Karpas-422 (cell line): ENCODE results near the gene NDUFC1. TPM values are rescaled to one million over a fixed set of nuclear protein-coding genes. Genes with fewer than 3 reads are reported as not detected.
A peak's percentile ranks its signal among the peaks of the same experiment; 100 is the strongest.

Source experiments
- DNase-seq: peaks from one replicate; pipeline ENCODE4 v3.0.0-alpha.2; 2015
- H2AFZ ChIP-seq: fragments of 200-600 bp; sonication (generic); 2 replicates; pipeline ENCODE4 v1.6.1; 2014; ENCODE audit warnings: antibody characterized with exemption, low read length, mixed read lengths
- H3K27ac ChIP-seq: fragments of 200-600 bp; sonication (generic); 2 replicates; pipeline ENCODE4 v1.5.1; 2014; ENCODE audit warnings: mild to moderate bottlenecking, low read length, moderate library complexity
- H3K27me3 ChIP-seq: fragments of 200-600 bp; sonication (generic); 2 replicates; pipeline ENCODE4 v1.6.1; 2014; ENCODE audit warnings: low read length, mixed read lengths
- H3K36me3 ChIP-seq: fragments of 200-600 bp; sonication (generic); 2 replicates; pipeline ENCODE4 v1.6.1; 2014; ENCODE audit warnings: low read length, mixed read lengths; ENCODE audit not compliant: insufficient read depth
- H3K4me1 ChIP-seq: fragments of 200-600 bp; sonication (generic); 2 replicates; pipeline ENCODE4 v1.6.1; 2014; ENCODE audit warnings: mild to moderate bottlenecking, low read length, mixed read lengths
- H3K4me2 ChIP-seq: fragments of 200-600 bp; sonication (generic); 2 replicates; pipeline ENCODE4 v1.6.1; 2014; ENCODE audit warnings: low read length, low read depth, mild to moderate bottlenecking; ENCODE audit not compliant: poor library complexity, severe bottlenecking
- H3K4me3 ChIP-seq: fragments of 200-600 bp; sonication (generic); 2 replicates; pipeline ENCODE4 v1.5.1; 2014; ENCODE audit warnings: mild to moderate bottlenecking, antibody characterized with exemption, low read length, mixed read lengths
- H3K79me2 ChIP-seq: fragments of 200-600 bp; sonication (generic); 2 replicates; pipeline ENCODE4 v1.6.1; 2014; ENCODE audit warnings: mild to moderate bottlenecking, low read length, mixed read lengths
- H3K9ac ChIP-seq: fragments of 200-600 bp; sonication (generic); 2 replicates; pipeline ENCODE4 v1.6.0; 2014; ENCODE audit warnings: low read length
- H3K9me2 ChIP-seq: fragments of 200-600 bp; sonication (generic), shearing (Covaris generic); replicated peaks from 2 replicates; pipeline ENCODE4 v1.6.0; 2014; ENCODE audit warnings: mild to moderate bottlenecking, low read length, moderate library complexity; ENCODE audit not compliant: insufficient read depth
- H3K9me3 ChIP-seq: fragments of 300-700, 200-600 bp; sonication (generic); 2 replicates; pipeline ENCODE4 v1.6.1; 2014; ENCODE audit warnings: low read length, mixed read lengths
- H4K20me1 ChIP-seq: fragments of 200-600 bp; sonication (generic); 2 replicates; pipeline ENCODE4 v1.6.1; 2014; ENCODE audit warnings: mild to moderate bottlenecking, antibody characterized with exemption, low read length, low read depth; ENCODE audit not compliant: insufficient read depth
- total RNA-seq: library from RNA; depleted of rRNA; stranded (reverse); fragments of >200 nt; shearing (Covaris generic); gene quantifications from 2 replicates; pipeline ENCODE4 v1.2.3, GENCODE V29; 2014; ENCODE audit warnings: low replicate concordance

The NDUFC1 gene
- total RNA-seq, 1 experiment from 2014 or later = 86.8 TPM

- Histone ChIP-seq H2AFZ (peak overlapping the region; percentile 99), H3K27ac (peak overlapping the region; percentile 66), H3K27me3 (no peaks in the 10 kb centered on the region), H3K9me2 (no peaks in the 10 kb centered on the region), H3K9ac (peak overlapping the region; percentile 98), H3K4me1 (peaks cover 42% of the 10 kb centered on the region), H3K4me2 (peak overlapping the region; percentile 80), H4K20me1 (no peaks in the 10 kb centered on the region), H3K36me3 (peaks cover 15% of the 10 kb centered on the region; the same call in 1 of the 2 replicates), H3K9me3 (no peaks in the 10 kb centered on the region), H3K79me2 (peaks cover 32% of the 10 kb centered on the region), H3K4me3 (peak overlapping the region; percentile 99)
- DNase-seq = peak; percentile 98
These were observed 6.9 kb downstream of the NDUFC1 start for GRCh38 chr4:139295206-139295941.

GRCh38 chr4:139286186-139286698 is 16.0 kb downstream of the NDUFC1 start:
- 0 out of 2 replicates have a peak, but pooled peaks cover 3% of the 10 kb centered on the region for H3K36me3 ChIP-seq
- no peak overlapping the region for H3K9ac ChIP-seq
- no peak for DNase-seq
- H3K79me2 ChIP-seq = no peaks in the 10 kb centered on the region
- no peak overlapping the region for H2AFZ ChIP-seq
- H3K4me2 ChIP-seq = no peak overlapping the region
- no peaks in the 10 kb centered on the region for H3K9me2 ChIP-seq
- H3K27ac ChIP-seq = no peak overlapping the region
- H3K4me1 ChIP-seq = no peaks in the 10 kb centered on the region
- H3K9me3 ChIP-seq = no peaks in the 10 kb centered on the region
- H4K20me1 ChIP-seq = no peaks in the 10 kb centered on the region
- no peak overlapping the region for H3K4me3 ChIP-seq
- H3K27me3 ChIP-seq = no peaks in the 10 kb centered on the region

- Histone ChIP-seq H3K4me1 (no peaks in the 10 kb centered on the region), H3K79me2 (no peaks in the 10 kb centered on the region), H2AFZ (no peak overlapping the region), H3K9me2 (no peaks in the 10 kb centered on the region), H3K9ac (no peak overlapping the region), H3K4me3 (no peak overlapping the region), H3K36me3 (no peaks in the 10 kb centered on the region), H3K27ac (no peak overlapping the region), H3K27me3 (no peaks in the 10 kb centered on the region), H3K4me2 (no peak overlapping the region), H4K20me1 (no peaks in the 10 kb centered on the region), H3K9me3 (no peaks in the 10 kb centered on the region)
- no peak for DNase-seq
These were observed 19.6 kb downstream of the NDUFC1 start for GRCh38 chr4:139282721-139283075.

- Histone ChIP-seq H3K9me2 (no peaks in the 10 kb centered on the region), H4K20me1 (no peaks in the 10 kb centered on the region), H3K27ac (no peak overlapping the region), H3K9me3 (no peaks in the 10 kb centered on the region), H3K4me3 (no peak overlapping the region), H3K36me3 (no peaks in the 10 kb centered on the region), H3K4me1 (no peaks in the 10 kb centered on the region), H2AFZ (no peak overlapping the region), H3K9ac (no peak overlapping the region), H3K27me3 (no peaks in the 10 kb centered on the region), H3K4me2 (no peak overlapping the region), H3K79me2 (no peaks in the 10 kb centered on the region)
- DNase-seq = no peak
These were observed 20.1 kb downstream of the NDUFC1 start for GRCh38 chr4:139282065-139282720.

GRCh38 chr4:139279760-139280620 is 22.3 kb downstream of the NDUFC1 start, which contains the start of gene MGARP:
MGARP (minus strand) TSS chr4:139280225; CDS start chr4:139280158, 67 bp downstream.
- Histone ChIP-seq H3K9ac (no peak within 1 kb of the TSS), H3K9me2 (no peaks in the 10 kb centered on the region), H3K4me1 (no peaks in the 10 kb centered on the region), H2AFZ (no peak within 1 kb of the TSS), H3K9me3 (no peaks in the 10 kb centered on the region), H3K79me2 (no peaks in the 10 kb centered on the region), H3K4me2 (no peak within 1 kb of the TSS), H3K27ac (no peak within 1 kb of the TSS), H3K27me3 (no peaks in the 10 kb centered on the region), H3K4me3 (no peak within 1 kb of the TSS), H4K20me1 (no peaks in the 10 kb centered on the region), H3K36me3 (no peaks in the 10 kb centered on the region)
- DNase-seq = no peak

GRCh38 chr4:139278912-139279759 is 23.1 kb downstream of the NDUFC1 start:
- Histone ChIP-seq H4K20me1 (no peaks in the 10 kb centered on the region), H3K27me3 (no peaks in the 10 kb centered on the region), H3K36me3 (no peaks in the 10 kb centered on the region), H3K9me3 (no peaks in the 10 kb centered on the region), H3K4me1 (no peaks in the 10 kb centered on the region), H3K9me2 (no peaks in the 10 kb centered on the region), H3K27ac (no peak overlapping the region), H3K4me2 (no peak overlapping the region), H3K9ac (no peak overlapping the region), H3K79me2 (no peaks in the 10 kb centered on the region), H3K4me3 (no peak overlapping the region), H2AFZ (no peak overlapping the region)
- no peak for DNase-seq

- H3K27ac ChIP-seq = no peak overlapping the region
- H3K27me3 ChIP-seq = no peaks in the 10 kb centered on the region
- no peaks in the 10 kb centered on the region for H3K79me2 ChIP-seq
- no peak overlapping the region for H3K4me3 ChIP-seq
- no peak for DNase-seq
- no peak overlapping the region for H3K9ac ChIP-seq
- no peak overlapping the region for H2AFZ ChIP-seq
- H3K36me3 ChIP-seq = no peaks in the 10 kb centered on the region
- no peaks in the 10 kb centered on the region for H3K4me1 ChIP-seq
- H4K20me1 ChIP-seq = no peaks in the 10 kb centered on the region
- H3K4me2 ChIP-seq = no peak overlapping the region
- H3K9me3 ChIP-seq = no peaks in the 10 kb centered on the region
- H3K9me2 ChIP-seq = no peaks in the 10 kb centered on the region
These were observed 23.8 kb downstream of the NDUFC1 start for GRCh38 chr4:139278485-139278884.
